ENCODE measurements around the gene RAD50.

GRCh38 chr5:132612846-132613245, 56.1 kb downstream of the RAD50 start:
- no peak for TF ChIP-seq CTCF (IDR thresholded peaks at IDR 0.05)
- no peak for TF ChIP-seq POLR2A (IDR thresholded peaks at IDR 0.05)
